HG03460 (cell line): ENCODE data around the gene MICAL3.
"Not testable (repeated sequence)": the region's sequence is repeated elsewhere in the genome, so short reads cannot be mapped to it uniquely, and the experiment has no call there.

Source experiments
- ATAC-seq: cut with Tn5 transposase; IDR thresholded peaks from one replicate; pipeline ENCODE4 v1.9.1; 2021; ENCODE audit not compliant: unreplicated experiment

MICAL3 gene

GRCh38 chr22:18024276-18024939 is at the start of gene MICAL3:
TSS of gene MICAL3 (minus strand) at chr22:18024561. CDS start at chr22:17906812, 117,749 bp downstream.
- ATAC-seq, result no peak

DNA sequence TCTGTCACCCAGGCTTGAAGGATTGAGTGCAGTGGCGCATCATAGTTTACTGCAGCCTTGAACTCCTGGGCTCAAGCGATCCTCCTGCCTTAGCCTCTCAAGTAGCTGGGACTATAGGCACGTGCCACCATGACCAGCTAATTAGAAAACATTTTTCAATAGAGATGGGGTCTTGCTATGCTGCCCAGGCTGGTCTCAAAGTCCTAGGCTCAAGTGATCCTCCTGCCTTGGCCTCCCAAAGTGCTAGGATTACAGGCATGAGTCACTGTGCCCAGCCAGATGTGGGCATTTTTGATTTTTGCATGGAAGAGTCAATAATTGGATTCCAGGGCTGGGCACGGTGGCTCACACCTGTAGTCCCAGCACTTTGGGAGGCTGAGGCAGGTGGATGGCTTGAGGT is 49.6 kb upstream of the MICAL3 start:
- not testable (repeated sequence) for ATAC-seq

- no peak for ATAC-seq
These were observed 49.1 kb upstream of the MICAL3 start for GRCh38 chr22:18073467-18073866.

- ATAC-seq, result no peak
These were observed 47.6 kb upstream of the MICAL3 start for GRCh38 chr22:18071968-18072310.

GRCh38 chr22:18071307-18071967 is 47.1 kb upstream of the MICAL3 start:
- ATAC-seq, result not testable (repeated sequence)

- ATAC-seq, result no peak
These were observed 46.4 kb upstream of the MICAL3 start for GRCh38 chr22:18070556-18071306.

- ATAC-seq, result no peak
These were observed 45.7 kb upstream of the MICAL3 start for GRCh38 chr22:18070041-18070440.

DNA sequence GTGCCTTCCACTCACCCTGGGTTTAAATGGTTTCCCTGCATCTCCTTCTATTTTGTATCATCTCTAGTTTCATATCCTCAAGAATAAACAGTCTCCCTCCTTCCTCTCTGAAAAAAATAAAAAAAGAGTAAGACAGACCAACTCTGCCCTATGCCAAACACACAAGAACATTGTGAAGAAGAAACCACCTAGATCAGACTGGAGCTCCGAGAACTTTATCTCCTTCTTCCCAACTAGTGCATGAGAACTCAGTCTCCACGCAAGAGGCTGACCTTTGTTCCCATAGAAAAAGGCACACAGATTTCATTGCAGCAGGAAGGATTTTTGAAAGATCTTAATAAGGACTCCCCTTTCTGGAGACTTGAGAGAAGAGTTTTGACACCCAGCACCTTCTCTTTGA is 44.7 kb upstream of the MICAL3 start:
- no peak for ATAC-seq

DNA sequence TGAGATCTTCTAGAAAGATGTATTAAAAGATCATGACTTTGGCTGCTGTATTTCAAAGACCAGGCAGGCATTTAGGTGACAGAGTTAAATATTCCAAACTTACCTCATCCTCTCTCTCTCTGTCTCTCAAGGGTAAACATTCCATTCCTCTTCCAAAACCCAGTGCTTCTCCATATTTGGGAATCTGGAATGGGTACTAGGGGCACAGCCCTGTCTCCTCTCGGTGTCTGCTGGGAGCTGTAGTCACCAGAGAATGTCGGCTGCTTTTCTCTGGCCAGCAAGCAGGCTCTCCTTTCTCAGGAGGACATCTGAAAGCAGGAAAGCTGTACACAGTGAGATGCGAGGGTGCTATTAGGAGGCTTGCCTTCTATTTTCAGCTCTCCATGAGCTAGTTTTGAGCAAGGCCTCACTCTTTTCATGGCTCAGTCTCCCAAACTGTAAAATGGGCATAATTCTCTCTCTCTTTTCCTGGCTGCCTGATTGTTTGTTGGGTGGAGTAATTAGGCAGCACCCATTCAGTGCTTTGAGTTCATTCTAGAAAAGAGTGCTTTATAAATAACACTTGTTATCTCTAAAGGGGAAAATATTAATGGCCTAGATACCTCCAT is 44.1 kb upstream of the MICAL3 start:
- no peak for ATAC-seq

GRCh38 chr22:18067548-18068341 is 43.4 kb upstream of the MICAL3 start:
- ATAC-seq, result no peak

DNA sequence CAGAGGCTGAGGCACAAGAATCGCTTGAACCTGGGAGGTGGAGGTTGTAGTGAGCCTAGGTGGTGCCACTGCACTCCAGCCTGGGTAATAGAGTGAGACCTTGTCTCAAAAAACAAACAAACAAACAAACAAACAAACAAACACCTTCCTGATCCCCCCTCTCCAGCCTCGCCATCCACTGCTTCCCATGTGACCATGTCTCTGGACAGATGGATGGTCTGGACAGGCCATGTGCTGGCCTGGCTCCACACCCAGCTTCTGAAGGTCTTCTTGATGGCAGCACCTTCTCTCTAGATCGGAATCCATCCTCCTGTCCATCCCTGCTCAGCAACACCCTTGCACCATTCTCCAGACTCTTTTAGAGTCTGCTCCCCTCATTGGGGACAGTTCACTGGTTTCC is 42.8 kb upstream of the MICAL3 start:
- ATAC-seq, result no peak

DNA sequence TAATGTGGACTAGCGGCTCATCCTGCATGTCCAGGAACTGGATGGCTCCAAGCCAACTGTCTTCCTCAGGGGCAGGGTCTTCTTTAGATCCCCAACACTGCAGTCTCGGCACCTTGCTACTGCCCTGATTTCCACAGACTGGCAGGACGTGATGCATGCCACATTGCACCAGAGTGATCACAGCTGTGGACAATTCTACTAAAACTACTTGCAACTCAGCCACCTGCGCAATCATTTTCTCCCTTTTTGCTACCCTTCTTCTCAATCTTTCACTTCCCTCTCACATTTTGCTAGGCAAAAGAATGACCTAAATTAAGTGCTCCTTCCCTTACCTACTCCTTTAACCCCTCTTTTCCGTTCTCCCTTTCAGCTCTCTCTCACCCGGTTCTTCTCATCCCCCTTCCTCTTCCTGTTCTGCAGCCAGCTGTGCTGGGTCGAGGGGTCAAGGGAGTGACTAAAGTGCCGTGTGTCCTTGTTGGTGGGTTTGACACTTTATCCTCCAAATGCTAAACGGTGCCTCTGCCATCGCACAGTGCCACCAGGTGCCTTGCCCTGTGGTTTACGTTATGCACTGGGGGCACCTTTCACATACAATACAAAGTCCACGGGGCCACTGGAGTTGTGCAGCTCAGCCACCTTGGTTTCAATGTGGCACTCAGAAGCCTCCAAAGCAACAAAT is 42.0 kb upstream of the MICAL3 start:
- ATAC-seq, result no peak

DNA sequence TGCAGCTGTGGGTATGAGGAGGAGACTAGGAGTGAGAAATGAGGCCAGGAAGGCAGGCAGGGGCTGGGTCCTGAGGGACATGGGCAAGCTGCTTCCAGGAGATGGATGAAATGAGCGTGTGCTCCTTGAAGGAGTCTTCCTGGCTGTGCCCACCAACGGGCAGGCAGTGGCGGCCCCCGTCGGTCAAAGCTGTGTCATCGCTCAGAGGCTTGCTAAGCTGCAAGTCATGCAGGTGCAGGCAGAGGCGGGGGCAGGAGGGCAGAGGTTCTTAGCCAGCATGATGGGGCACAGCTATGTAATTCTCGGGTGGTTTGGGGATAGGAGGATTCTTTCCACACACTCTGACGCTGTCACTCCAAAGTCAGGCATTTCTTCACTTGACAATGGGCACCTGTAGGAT is 40.9 kb upstream of the MICAL3 start:
- ATAC-seq, result no peak

DNA sequence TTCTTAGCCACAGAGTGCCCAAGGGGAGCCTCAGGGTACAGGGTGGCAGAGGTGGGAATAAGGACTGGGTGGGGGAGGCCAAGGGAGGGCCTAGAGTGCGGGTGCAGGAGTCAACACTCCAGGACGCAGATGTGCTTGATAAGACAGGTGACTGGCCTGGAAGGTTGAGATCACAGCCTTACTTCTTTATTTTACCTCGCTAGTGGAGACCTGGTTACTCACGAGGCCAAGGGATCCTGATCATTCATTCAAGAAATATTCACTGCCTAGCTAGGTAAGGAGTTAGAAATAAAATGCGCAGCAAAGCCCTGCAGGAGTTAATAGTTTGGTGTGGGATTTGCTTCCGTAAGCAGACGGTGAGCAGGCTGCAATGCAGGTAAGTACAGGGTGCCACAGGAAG is 40.3 kb upstream of the MICAL3 start:
- ATAC-seq, result no peak

GRCh38 chr22:18063715-18064114 is 39.4 kb upstream of the MICAL3 start:
- ATAC-seq, result not testable (repeated sequence)

- no peak for ATAC-seq
These were observed 38.9 kb upstream of the MICAL3 start for GRCh38 chr22:18063306-18063705.

- no peak for ATAC-seq
These were observed 38.1 kb upstream of the MICAL3 start for GRCh38 chr22:18062421-18062820.

DNA sequence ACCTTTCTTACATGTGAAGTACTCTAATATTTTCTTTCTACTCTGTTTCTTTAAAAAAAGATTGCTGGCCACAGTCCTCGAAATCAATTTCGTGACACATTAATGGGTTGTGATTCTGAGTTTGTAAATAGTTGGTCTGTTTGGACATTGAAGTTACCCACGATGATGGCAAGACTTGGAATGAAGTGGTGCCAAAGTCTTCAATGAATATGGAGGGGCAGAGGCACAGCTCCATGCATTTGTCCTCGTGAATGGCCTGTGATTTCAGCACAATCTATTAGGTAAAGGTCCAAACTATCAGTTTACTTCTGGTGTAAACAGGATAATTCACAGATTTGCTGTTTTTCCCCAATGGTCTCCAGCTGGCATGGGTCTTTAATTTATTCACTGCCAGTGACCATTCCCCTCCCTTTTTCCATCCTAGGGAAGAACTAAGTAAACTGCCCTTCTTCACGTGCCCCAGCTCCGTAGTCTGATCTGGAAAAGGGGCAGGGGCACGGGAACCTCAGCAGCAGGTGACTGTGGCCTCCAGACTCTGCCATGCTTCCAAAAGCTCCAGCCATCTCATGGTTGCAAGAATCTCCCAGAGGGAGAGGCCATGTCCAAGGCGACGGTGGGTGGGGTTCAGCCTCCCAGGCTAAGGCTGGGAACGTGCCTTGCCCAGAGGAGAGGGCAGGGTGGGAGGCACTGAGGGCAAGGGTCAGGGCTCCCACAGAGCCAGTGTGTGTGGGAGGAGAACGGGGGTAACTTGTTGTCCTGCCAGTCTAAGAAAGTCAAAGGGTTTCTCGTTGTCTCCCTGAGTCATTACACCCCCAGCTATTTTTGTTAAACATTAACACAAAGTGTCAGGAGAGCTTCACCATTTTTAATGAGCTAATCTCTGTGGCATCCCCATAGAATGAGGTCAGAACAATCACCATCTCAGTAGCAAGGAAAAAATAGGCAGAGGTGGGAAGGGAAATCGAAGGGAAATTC is 36.6 kb upstream of the MICAL3 start:
- ATAC-seq, result no peak

GRCh38 chr22:18059991-18060390 is 35.6 kb upstream of the MICAL3 start:
- no peak for ATAC-seq
